ENCODE data around the gene TRIM14.
"Not testable (repeated sequence)": the region's sequence is repeated elsewhere in the genome, so short reads cannot be mapped to it uniquely, and the experiment has no call there.

Gene TRIM14

DNA sequence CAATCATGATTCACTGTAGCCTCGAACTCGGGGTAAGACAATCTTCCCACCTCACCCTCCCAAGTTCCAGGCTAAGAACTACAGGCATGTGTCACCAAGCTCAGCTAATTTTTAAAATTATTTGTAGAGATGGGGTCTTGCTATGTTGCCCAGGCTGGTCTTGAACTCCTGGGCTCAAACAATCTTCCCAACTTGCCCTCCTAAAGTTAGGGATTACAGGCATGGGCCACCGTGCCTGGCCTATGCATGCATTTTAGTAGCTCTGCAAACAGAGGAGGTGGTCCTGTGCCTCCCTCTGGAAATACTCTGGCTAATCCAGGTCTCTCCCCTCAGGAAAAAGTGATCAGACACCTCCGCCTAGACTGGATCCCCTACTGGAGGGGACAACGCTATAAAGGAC, 21.5 kb upstream of the TRIM14 start:
- DNase-seq: no peak

DNA sequence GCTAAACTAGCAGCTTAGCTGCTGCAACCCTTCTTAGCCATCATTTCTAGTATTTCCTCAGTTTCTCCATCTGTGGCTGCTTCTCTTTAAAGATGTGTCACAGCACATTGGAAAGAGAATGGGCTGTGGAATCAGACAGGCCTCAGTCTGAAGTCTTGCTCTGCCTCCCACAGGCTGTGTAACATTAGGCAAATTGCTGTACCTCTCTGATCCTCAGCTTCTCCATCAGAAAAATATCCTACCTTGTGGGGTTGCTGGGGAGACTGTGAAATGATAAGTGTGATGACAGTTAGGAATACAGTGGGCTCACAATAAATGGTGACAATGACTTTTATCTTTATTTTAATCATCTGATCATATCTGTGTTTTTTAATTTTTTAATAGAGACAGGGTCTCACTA, 17.5 kb upstream of the TRIM14 start:
- no peak for DNase-seq

DNA sequence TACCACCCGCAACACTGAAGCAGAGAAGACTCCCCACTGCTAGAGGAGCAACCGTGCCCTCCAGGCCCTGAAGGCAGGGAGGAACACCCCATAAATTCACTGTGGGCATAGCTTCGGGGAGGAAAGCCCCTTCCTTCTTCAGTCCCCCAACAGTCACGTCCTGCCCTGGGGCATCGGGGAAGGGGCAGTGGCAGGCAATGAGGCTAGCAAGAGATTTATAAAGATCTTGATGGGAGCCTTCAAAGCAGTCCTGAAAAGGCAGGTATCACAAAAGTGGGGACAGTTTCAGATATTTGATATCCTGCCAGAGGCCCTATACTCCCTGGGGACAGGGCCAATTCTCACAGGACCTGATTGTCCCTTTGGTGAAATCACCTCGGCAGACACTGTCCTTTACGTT, 16.9 kb upstream of the TRIM14 start:
- DNase-seq: no peak

DNA sequence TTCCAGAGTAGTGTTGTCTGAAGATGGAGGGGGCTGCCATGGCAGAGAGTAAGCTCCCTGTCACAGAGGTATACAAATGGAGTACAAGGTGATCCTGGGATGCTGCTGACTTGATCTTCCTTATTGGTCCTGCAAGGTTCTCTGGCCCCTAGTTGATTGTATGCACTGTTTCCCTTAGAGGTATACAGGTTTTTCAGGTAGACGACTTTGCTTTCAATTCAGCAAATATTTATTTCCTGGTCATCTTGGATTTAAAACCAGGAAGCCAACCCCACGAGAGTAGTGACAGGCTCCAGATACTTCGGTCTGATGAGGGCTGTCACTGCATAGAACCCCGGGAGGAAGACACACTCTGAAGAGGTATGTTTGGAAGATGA, 16.5 kb upstream of the TRIM14 start:
- no peak for DNase-seq

DNA sequence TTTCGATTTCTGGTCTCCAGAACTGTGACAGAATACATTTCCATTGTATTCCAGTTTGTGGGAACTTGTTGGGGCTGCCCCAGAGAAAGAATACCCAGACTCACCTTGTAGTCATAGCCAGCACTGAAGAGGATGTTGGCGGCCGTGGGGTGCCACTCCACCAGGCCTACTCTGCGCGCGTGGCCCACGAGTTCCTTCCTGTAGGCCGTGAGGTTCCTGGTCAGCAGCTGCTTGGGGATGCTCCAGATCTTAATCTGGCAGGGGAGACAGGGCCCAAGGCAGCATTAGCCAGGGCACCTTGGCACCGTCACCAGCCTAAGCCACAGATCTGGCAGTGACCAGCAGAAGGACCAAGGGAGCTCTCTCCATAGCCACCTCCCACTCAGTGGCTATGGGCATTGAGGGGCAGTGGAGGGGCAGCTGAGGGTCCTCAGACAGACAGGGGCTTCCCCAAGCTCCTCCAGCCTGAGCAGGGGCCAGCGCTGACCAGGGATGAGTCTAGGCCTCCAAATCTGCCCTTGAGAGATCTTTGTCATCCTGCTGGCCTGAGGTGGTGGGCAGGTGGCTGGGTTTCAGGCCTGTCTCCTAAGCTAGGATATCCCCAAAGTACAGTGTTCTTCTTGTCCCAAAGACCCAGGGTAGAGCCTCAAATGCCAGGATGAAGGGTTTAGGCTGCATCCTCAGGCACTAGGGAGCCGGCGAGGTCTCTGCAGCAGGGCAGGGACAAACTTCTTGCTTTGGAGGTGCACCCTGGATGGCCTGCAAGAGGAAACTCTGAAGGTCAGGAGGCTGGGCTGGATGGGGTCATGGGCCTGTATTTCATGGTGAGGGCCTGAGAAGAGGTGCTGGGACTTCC, 15.9 kb upstream of the TRIM14 start:
- no peak for DNase-seq

DNA sequence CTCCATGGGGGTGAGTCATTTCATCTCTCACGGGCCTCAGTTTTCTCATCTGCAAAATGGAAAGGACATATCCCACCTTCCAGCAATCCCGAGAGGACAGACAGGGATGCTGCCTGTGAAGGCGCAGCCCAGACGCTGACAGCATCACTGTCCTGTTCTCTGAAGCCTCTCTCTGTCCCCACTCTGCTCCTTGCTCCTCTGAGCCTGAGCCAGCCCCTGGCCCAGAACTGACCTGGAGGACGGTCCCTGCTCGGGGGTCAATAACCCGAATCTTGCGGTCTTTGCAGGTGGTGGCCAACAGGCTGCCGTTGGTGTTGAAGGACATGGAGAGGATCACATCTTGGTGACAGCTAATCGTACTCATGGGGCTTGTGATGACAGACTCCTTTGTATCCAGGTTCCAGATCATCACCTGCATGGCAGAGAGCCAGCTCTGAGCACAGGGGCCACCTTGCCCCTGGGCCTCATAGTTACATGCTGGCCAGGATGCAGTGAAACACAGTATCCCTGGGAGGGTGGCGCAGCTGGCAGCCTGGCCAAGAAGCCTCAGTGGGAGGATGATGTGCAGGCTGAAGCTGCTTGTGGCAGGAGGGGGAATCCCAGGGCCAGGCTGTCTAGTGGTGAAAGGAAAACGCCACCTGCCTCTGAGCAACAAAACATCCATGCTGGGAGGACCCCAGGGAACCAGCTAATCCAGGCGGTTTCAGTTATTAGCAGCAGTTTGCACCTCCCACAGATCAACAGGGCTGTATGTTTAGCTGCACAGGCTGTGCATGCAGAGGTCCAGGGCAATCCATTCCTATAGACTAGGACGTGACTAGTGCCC, 14.0 kb upstream of the TRIM14 start:
- DNase-seq: no peak

DNA sequence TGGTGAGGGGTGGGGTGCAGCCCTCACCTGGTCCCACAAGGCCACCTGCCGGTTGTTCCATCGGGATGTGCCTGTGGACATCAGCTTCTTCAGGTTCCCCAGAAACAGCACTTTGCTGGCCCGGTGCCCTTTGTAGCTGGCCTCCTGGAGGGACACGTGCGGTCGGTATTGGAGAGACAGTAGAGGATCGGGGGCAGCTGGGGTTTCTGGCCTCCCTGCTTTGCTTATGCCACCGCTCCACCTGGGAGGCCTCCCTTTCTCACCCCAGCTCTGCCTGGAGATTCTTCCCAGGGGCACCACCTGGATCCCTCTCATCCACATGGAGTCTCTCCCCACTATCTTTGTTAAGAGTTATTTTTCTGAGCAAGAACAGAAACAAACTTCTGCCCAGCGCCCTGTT, 13.1 kb upstream of the TRIM14 start:
- DNase-seq: no peak

DNA sequence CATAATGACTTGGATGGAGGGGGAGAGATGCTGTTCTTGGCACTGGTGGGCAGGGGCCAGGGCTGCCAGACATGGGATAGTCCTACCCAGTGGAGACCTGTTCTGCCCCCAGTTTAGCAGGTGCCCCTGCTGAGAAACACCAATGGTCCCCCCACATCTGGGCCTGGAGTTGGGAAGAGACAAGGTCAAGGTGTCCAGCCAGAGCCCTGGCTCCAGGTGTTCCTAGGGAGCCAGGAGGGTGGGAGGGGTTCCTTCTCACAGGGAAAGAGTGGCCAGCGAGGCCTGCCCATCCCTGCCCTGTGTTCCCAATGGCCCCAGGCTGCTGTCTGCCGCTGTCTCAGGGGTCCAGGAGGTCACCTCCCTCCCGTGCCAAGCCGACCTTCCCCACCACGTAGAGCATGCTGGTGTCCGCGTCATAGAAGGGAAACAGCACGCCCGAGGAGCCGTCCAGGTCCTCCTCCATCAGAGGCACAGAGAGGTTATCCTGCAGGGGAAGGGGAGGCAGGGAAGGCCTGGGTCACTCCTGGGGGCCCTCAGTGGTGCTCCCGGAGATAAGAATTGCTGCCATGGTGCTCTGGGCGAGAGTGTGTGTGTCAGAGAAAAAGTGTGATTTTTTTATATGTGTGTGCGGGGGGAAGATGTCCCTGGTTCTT, 11.7 kb upstream of the TRIM14 start:
- DNase-seq: no peak

DNA sequence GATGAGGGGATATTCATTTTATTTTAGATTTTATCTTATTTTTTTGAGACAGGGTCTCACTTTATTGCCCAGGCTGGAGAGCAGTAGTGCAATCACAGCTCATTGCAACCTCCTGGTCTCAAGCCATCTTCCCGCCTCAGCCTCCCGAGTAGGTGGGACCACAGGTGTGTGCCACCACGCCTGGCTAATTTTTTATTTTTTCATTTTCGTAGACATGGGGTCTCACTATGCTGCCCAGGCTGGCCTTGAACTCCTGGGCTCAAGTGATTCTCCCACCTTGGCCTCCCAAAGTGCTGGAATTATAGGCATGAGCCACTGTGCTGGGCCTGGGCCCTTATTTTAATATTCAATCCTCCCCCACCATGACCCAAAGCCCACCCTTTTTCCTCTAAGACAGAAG, 11.0 kb upstream of the TRIM14 start:
- DNase-seq: not testable (repeated sequence)

DNA sequence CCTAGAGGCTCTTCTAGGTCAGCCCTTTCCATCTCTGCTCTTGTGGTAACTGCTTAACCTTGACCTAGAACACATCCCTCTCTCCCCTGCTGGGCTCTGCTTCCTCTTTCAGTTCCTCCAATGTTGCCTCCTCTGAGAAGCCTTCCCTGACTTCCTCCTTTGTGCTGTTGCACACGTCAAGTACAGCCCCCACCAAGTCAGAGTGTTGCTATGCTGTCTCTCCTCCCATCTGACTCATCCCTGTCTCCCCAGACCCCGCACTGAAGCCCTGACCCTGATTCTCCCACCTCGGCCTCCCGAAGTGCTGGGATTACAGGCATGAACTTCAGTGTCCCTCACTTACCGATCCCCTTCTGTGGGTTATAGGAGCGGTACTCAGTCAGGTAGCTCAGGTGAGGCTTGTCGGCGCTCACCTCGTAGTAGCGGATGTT, 10.4 kb upstream of the TRIM14 start:
- peak; percentile 23 for DNase-seq

DNA sequence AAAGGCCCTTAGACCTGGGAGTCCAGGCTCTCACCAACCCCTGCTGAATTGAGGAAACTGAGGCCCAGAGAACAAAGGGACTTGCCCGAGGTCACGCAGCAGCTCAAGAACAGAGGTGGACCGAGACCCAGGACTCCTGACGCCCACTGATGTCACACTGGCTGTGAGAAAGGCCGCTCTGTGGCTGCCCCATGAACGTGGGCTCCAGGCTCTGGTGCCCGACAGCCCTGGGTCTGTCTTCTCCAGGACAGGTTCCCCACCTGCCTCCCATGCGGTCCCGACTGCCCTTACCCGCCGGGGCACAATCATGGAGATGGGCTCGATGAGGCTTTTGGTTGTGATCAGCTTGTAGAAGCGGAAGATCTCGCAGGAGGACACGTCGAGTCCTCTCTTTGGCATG, 9.3 kb upstream of the TRIM14 start:
- DNase-seq: no peak

DNA sequence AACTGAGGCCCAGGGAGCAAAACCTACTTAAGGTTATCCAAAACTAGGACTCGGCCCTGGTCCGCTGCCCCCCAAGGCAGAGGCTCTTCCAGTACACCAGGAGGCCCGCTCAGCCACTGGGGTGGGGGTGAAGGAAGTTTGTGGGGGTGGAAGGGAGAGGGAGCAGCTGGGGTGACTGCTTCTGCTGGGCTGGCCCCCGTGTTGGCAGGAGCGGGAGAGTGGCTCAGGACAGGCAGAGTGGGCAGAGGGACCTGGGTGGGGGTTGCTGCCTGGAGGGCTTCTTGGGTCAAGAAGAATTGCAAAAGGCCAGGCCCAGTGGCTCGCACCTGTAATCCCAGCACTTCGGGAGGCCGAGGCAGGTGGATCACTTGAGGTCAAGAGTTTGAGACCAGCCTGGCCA, 8.2 kb upstream of the TRIM14 start:
- DNase-seq: no peak

DNA sequence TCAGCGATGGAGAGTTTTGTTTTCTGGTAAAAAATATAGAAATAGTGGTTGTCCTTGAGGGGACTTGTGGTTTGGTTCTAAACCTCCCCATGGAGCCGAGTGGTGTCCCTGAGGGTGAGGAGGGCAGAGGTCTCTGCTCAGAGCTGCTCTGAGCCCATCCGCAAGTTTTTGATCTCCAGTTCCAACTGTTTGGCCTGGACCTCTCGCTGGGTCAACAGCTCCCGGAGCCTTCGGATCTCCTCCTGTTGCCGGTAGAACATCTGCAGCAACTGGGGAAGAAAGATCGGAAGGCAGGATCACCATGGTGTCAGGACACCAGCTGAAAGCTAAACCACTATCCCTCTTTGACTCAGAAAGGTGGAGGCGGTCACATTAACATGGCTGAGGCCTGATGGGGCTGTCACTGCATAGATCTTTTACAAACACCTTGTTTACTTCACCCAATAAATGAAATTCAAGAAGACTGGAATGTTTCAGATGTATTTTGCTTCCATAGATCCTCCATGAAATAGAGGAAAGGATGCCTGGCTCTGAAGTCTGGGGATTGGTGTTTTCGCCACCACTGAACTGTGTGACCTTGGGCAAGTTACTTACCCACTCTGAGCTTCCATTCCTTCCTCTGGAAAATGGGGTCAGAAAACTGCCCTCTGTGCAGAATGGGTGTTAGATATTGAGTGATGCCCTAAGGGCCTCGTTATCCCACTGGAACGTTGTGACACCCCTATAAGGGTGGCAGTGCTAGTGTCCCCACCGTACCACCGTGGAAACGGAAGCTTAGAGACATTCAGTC, 5.8 kb upstream of the TRIM14 start:
- no peak for DNase-seq

DNA sequence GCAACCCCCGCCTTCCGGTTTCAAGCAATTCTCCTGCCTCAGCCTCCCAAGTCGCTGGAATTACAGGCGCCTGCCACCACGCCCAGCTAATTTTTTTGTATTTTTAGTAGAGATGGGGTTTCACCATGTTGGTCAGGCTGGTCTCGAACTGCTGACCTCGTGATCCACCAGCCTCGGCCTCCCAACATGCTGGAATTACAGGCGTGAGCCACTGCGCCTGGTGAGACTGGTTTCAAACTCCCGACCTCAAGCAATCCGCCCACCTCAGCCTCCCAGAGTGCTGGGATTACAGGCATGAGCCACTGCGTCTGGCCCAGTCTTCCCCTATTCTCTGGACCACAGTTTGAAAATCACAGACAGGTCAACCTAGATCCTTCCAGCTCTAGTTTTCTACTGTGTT, 5.1 kb upstream of the TRIM14 start:
- not testable (repeated sequence) for DNase-seq

DNA sequence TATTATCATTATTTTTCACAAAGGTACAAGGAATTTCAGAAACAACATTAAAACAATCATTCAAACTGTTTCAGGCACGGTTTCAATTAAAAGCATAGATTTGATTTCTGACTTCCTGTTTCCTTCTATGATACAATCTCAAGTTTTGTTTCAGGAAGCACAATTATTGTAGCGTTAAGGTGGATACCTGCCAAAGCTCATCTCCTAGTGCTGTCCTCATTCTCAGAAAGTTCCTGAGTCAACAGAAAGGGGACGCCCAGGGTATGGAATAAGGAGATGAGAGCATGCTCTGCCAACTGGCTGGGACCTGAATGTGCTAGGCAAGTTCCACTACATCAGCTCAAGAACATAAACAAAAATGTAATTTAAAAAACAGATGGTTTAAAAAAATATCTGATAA, 2.0 kb upstream of the TRIM14 start:
- no peak for DNase-seq

DNA sequence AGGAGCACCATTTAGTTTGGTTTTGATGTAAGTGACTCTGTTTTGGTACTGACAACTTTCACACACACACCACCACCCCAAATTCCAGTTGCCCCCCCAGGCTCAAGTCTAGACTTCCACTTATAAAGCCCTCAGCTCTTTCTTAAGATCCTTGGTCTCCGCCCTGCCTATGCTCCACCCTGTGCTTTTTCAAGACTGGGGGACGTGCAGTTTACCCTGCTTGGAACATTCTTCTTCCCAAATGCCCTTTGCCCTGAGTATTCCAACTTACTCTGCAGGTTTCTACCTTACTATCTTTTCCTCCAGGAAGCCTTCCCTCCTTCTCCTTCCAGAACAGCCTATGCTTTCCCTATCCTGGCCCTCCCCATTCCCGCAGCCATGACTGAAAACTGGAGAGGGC, 1.5 kb upstream of the TRIM14 start:
- DNase-seq: no peak

DNA sequence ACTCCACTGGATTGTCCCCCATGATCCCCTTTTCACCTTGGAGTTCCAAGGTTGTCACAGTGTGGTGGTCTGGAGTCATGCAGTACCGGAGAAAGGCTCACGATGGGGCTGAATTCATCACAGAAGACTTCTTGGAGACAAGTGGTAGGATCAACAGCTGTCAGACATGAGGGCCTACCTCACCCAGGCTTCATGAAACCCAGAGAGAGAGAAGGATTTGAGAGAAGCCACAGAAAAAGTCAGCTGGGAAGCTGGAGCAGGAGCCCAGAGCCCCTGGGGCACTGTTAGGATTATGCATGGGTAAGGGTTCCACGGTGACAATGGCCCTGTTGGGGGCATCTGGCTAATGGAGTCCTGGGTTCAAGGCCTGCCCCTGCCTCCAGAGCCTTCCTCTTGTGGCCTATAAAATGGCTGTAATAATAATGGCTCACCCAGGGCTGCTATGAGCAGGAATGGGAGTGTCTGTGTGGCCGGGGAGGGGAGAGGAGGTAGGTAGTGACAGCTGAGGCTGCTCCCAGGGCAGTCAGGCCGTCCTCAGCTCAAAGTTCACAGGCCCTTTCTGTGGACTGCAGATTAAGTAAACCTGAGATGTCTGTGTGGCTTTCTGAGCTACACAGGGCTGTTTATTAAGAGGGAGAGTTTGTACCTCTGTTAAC, 910 bp downstream of the TRIM14 start:
- peak; percentile 68 for DNase-seq

DNA sequence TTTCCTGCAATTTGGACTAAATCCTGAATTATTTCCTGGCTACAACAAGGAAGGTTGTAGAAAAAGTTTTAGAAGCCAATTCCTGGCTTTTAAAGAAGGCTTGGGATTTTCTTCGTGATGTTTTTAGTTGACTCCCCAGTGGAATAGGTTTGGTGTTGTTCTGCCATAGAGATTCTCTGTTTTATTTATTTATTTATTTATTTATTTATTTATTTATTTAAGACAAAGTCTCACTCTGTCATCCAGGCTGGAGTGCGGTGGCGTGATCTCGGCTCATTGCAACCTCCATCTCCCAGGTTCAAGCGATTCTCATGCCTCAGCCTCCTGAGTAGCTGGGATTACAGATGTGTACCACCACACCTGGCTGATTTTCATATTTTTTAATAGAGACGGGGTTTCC, 1.9 kb downstream of the TRIM14 start:
- DNase-seq: not testable (repeated sequence)

DNA sequence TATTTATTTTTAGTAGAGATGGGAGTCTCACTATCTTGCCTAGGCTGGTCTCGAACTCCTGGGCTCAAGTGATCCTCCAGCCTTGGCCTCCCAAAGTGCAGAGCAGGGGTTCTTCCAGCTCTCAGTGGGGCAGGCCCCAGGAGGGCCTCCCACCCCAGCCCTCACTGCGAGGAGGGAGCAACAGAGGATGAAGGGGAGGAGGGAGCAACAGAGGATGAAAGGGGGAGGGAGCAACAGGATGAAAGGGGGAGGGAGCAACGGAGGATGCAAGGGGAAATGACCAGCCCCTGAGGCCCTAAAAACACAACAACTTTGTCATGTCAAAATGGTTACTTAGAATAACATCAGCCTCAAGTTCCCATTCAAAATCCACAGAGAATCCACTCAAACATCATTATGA, 10.0 kb downstream of the TRIM14 start:
- no peak for DNase-seq

DNA sequence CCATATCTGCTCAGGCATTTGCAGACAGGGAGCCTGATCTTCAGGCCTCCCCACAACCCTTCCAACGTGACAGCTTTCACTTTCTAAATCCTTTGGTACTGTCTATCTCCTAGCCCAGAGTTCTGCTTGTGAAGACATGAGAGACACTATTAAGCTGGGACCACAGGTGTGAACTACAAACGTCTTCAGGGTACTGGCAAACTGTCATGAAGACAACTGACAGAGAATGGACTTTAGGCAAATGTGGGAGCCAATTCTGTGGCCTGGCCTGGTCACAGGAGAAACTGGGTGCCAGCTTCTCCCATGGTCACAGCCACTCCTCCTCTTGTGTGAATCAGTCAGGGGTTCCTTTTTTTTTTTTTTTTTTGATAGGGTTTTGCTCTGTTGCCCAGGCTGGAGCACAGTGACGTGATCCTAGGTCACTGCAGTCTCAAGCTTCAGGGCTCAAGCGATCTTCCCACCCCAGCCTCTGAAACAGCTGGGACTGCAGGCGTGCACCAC, 10.4 kb downstream of the TRIM14 start:
- DNase-seq: peak; percentile 71

DNA sequence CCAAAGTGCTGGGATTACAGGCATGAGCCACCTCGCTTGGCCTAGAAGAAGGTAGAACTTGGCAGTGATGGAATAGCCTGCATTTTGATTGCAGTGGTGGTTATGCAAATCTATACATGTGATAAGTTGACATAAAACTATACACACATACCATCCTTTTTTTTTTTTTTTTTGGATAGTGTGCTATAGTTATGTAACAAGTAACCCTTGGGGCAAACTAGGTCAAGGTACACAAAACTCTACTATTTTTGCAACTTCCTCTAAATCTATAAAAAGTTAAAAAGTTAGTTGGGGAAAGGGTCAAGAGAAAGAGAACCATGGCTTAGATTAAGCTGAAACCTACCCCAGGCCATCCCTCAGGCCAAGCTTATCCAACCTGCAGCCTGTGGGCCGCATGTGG, 11.1 kb downstream of the TRIM14 start:
- no peak for DNase-seq

DNA sequence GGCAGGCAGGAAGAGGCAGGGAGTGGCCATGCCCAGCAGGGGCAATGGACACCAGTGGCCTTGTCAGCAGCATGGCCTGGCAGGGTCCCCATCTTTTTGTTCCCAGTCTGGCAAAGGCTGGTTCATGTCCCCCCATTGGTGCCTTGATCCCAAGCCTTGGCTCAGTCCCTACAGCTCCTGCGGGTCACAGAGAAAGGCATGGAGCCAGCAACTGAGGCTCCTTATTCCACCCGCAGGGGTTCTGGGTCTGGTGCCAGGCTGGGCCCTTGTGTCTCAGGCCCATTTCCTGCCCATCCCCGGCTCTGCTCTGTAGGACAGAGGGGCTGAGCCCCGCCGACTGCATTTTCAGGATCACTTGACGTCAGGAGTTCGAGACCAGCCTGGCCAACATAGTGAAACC, 14.0 kb downstream of the TRIM14 start:
- DNase-seq: no peak

Data from CD4-positive, alpha-beta T cell treated with Interleukin-4 for 4 hours (primary cell).